HG02970 (cell line): ENCODE measurements around the gene IL25.

Source experiments
- ATAC-seq: cut with Tn5 transposase; IDR thresholded peaks from one replicate; pipeline ENCODE4 v1.9.1; 2021; ENCODE audit warnings: mild to moderate bottlenecking, moderate library complexity, moderate number of reproducible peaks; ENCODE audit not compliant: unreplicated experiment, low FRiP score

IL25 gene

GRCh38 chr14:23352506-23353432 lies 19.8 kb upstream of the IL25 start, which contains the start of gene SLC22A17:
Gene SLC22A17 (minus strand): TSS chr14:23352887.
- no peak for ATAC-seq

- no peak for ATAC-seq
These were observed 19.2 kb upstream of the IL25 start for GRCh38 chr14:23353433-23353780.

GRCh38 chr14:23354990-23355389 lies 17.6 kb upstream of the IL25 start:
- ATAC-seq: no peak

- no peak for ATAC-seq
These were observed 16.7 kb upstream of the IL25 start for GRCh38 chr14:23355871-23356435.

GRCh38 chr14:23356662-23357061 lies 15.9 kb upstream of the IL25 start:
- no peak for ATAC-seq

- ATAC-seq: no peak
These were observed 15.3 kb upstream of the IL25 start for GRCh38 chr14:23357261-23357660.

DNA sequence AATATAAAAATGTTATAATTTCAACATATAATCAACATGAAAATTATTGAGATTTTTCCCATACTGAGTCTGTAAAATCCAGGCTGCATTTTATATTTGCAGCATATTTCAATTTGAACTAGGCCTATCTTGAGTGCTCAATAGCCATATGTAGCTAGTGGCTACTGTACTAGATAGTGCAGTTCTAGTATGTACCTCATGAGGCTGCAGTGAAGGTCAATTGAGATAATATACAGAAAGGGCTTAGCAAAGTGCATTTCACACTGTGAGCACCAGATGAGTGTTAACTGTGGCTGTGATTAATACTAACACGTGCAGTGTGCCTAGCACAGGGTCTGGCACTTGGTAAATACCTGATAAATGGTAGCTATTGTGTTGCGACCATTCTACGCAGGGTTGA lies 14.6 kb upstream of the IL25 start:
- ATAC-seq: no peak

DNA sequence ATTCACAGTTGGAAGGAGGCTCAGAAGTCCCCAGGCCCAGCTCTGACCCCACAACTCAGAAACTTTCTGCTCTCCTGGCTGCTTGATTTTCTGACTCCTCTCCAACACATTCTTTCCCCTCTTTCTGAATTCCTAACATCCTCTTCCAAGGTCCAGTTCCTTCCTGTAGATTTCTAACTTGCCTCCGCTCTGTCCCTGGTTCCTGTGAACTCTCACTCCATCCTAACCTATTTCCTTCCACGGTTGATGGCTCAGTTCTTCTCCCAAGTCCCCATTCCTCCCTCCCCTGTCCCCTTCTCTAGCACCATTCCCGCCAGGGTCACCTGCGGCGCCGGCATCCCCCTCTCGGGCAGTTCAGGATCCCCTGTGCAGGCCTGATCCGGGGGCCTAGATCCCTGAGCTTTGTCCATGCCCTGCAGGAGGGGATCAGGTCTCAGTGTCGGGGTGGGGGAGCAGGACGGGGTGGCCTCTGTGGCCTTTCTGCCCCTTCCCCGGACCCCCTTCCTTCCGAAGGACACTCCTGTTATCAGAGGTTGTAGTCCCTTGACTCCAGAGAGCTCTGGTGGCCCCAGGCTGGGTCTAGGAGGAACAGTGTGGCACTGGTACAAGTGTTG lies 13.9 kb upstream of the IL25 start:
- ATAC-seq: no peak

DNA sequence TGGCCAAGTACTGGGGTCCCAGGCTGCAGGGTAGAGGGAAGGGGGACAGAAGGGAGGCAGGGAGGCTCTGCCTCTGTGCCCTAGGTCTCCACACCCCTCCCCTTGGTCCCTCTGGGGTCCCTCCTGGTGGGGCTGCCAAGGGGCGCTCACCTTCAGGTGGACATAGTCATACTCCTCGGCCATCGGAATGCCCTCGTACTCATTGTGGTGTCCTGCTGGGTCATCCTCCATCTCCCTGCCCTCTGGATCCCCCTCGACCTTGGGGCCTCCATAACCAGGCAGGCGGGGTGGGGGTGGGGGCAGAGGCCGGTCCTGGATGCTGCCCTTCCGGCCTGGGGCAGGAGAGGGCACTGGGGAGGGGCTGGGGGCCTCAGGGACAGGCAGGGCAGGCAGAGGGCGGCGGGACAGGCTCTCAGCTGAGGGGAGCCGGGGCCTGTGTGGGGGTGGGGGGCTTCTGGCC lies 13.4 kb upstream of the IL25 start:
- no peak for ATAC-seq

- ATAC-seq: no peak
These were observed 12.7 kb upstream of the IL25 start for GRCh38 chr14:23359722-23360447.

GRCh38 chr14:23360496-23360895 lies 12.1 kb upstream of the IL25 start:
- ATAC-seq: no peak

- ATAC-seq: no peak
These were observed 11.3 kb upstream of the IL25 start for GRCh38 chr14:23361320-23361719.

DNA sequence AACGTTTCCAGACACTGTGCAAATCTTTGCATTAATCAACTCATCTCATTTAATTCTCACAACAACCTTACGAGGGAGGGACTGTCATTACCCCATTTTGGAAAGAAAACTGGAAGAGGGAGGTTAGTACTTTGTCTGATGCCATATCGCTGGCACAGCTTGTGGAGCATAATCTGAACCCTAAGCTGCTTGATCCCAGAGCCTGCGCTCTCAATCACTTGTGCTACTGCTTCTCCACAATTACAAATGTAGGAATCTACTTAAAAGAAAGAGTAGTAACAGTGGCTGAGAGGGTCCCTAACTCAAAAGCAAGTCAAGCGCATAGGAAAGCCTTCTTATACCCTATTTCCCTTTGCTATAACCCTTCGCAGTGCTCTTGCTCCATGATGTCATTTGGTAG lies 10.8 kb upstream of the IL25 start:
- no peak for ATAC-seq

- no peak for ATAC-seq
These were observed 10.4 kb upstream of the IL25 start for GRCh38 chr14:23362200-23362599.

DNA sequence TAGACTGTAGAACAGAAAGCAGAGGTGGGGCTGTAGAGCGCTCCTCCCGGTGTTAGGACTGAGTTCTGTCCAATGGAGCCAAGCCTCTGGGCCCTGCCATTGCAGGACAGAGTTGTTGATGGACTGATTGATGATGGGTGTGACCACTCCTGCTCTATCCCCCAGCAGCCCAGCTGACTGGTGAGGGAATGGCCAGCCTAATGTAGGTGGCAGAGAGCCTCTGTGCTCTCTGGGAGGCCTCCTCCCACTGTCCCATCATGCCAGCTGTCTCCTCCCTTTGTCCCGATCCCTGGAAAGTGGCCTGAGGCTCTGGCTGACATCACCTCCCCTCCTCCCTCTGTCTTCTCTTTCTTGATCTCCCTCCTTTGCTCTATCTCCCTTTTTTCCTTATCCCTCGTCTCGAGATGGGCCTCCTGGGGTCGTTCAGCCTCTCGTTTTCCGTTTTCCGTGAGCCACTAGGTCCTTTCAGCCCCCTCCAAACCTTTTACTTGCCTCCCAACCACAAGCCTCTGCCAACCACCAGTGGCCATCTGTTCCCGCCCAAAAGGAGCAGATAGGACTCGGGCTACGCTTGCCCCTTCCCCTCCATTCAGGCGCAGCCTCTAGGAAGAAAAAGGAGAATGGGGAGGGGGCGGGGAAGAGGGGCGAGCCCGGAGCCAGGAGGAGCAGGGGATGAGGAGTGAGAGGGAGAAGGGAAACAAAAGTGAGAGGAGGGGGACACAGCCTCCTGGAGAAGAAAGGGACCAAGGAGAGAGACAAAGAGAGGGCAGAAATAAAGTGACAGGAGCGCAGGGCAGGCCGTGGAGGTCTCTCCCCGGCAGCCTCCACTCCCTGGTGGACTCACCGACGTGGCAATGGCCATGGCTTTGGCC lies 8.2 kb upstream of the IL25 start:
- no peak for ATAC-seq

DNA sequence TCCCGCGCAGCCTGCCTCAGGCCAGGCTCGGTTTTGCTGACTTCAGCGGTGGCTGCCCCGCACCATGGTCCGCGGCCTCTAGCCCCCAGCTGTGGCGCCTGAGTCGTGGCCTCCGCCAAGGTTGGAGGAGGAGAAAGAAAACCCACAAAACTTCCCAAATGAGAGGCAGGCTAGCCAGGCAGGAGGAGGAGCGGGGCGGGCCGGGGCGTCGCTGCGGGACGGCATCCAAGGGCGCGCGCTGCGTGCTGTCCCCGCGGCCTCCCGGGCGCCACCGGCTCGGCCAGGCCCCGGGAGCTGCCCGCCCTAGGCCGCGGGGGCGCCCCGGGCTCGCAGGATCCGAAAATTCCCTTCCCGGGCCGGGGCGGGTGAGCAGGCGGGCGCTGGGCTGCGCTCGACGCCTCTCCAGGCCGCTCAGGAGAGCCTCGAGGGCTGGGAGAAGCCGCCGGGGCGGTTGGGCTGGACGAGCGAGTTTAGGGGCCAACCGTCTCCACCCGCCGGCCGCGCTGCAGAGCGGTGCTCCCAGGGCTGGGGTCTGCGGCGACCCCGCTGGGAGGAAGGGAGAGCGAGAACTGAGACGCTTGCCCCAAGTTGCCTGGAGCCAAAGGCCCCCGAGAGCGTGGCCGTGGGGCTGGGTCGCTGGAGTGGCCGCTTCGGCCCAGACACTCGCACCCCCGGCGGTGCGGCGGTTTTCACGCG lies 7.4 kb upstream of the IL25 start, which contains the start of gene EFS:
Gene EFS, minus strand, starts transcription at position 137 of the 696 bp plus-strand sequence. CDS start 147 bp downstream, outside the sequence.
- no peak for ATAC-seq

DNA sequence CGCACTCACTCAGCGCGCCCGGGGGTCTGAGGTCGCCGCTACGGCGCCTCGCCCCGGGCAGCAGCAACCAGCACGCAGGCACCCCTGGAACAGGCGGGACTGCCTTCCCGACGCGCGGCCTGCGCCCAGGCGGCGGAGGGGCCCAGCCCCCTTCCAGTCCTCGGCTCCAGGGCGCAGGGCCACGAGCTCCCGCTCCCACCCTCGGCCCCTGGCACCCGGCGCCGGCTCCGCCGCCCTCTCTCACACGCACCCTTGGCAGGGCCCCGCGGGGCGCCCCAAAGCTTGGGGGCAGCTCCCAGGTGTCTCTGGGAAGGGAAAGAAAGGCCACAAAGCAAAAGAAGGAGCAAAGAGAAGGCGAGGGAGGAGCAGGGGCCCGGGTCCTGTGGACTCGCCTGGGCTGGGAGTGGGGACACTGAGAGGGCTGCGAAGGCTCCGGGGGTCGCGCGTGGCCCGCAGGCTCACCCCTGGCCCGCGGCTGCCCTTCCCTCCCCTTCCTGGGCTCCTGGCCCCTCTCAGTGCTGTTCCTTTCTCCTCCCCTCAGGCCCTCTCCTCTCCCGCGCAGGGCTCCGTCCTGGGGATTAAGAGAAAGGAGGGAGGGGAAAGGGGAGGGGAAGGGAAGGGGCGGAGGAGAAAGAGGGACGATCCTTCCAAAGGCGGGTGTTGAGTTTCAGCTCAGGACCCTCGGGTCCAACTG lies 6.7 kb upstream of the IL25 start:
- no peak for ATAC-seq

GRCh38 chr14:23366426-23366921 lies 6.1 kb upstream of the IL25 start:
- ATAC-seq: no peak
